HCT116 (cell line): Measurements from ENCODE around the gene DMWD. TPM values are rescaled to one million over a fixed set of nuclear protein-coding genes. Genes with fewer than 3 reads are reported as not detected.

Source experiments
- ATAC-seq: fragments of 200-7000 bp; cut with Tn5 transposase; 2 replicates; pipeline ENCODE4 v1.9.1; 2020; ENCODE audit warnings: mild to moderate bottlenecking, moderate library complexity
- BruUV-seq: library from RNA; stranded (reverse); fragments of 400-500 nt; replicated peaks from 2 replicates; lab custom pipeline; 2021; lab: Mats Ljungman, UMichigan
- CTCF ChIA-PET: fragments of 300-600 bp; sonication (Branson Sonifier 250); formaldehyde crosslinking; loops from one replicate; lab custom pipeline; 2021; ENCODE audit warnings: antibody characterized with exemption; lab: Charles Lee
- POLR2A ChIA-PET: fragments of 300-600, 350-600 bp; sonication (Branson Sonifier 250); formaldehyde crosslinking; loops from one replicate; lab custom pipeline; 2021; ENCODE audit warnings: antibody characterized with exemption; lab: Charles Lee
- RAD21 ChIA-PET, 2 experiments: fragments of 300-600 bp; sonication (Branson Sonifier 250); formaldehyde crosslinking; loops; one replicate each; lab custom pipeline; 2023; ENCODE audit warnings: low total read pairs in 2 of 2; ENCODE audit not compliant: uncharacterized antibody in 2 of 2, unreplicated experiment in 2 of 2, low non-redundant PET in 1 of 2; lab: Charles Lee
- DNase-seq: peaks from one replicate; pipeline ENCODE4 v3.0.0-alpha.2; 2010; ENCODE audit warnings: low read depth, low spot score
- H2AFZ ChIP-seq: fragments of 200-600 bp; shearing (Covaris generic), sonication (generic); 2 replicates; pipeline ENCODE4 v1.6.1; 2017; ENCODE audit warnings: low read depth, mixed run types, mixed read lengths, antibody characterized with exemption, low read length; ENCODE audit not compliant: poor library complexity, severe bottlenecking
- H3K27ac ChIP-seq: 2 replicates; pipeline ENCODE4 v1.5.1; 2012; ENCODE audit warnings: low read depth, low read length
- H3K27me3 ChIP-seq: fragments of 200-600 bp; sonication (generic); 2 replicates; pipeline ENCODE4 v1.6.1; 2016; ENCODE audit warnings: mixed run types, low read length, mixed read lengths; ENCODE audit not compliant: insufficient read depth
- H3K36me3 ChIP-seq, 2 experiments: fragments of 200-500 bp in 1 of 2; fragments of 200-600 bp in 1 of 2; sonication (Bioruptor generic) in 1 of 2; sonication (generic) in 1 of 2; 2 replicates each; pipeline versions ENCODE4 v1.5.1 to v1.6.1; 2014 to 2016; ENCODE audit warnings: low read length in 2 of 2, inconsistent platforms in 1 of 2, mixed read lengths in 1 of 2, mixed run types in 1 of 2; ENCODE audit not compliant: insufficient read depth in 2 of 2, control insufficient read depth in 1 of 2
- H3K4me1 ChIP-seq, 2 experiments: fragments of 200-600 bp in 1 of 2; sonication (generic) in 1 of 2; 2 replicates each; pipeline versions ENCODE4 v1.5.1 to v1.6.1; 2012 to 2017; ENCODE audit warnings: low read length in 2 of 2, inconsistent platforms in 1 of 2, mild to moderate bottlenecking in 1 of 2, mixed read lengths in 1 of 2, mixed run types in 1 of 2, moderate library complexity in 1 of 2; ENCODE audit not compliant: insufficient read depth in 2 of 2, control insufficient read depth in 1 of 2
- H3K4me2 ChIP-seq: fragments of 200-600 bp; sonication (generic); 2 replicates; pipeline ENCODE4 v1.6.1; 2017; ENCODE audit warnings: mixed run types, low read length, mixed read lengths
- H3K4me3 ChIP-seq, 2 experiments: fragments of 200-600 bp in 1 of 2; sonication (generic) in 1 of 2; replicated peaks in 1 of 2; 2 replicates each; pipeline ENCODE4 v1.5.1; 2011 to 2016; ENCODE audit warnings: low read length in 2 of 2, control low read depth in 1 of 2, low read depth in 1 of 2, mild to moderate bottlenecking in 1 of 2, mixed read lengths in 1 of 2, mixed run types in 1 of 2
- H3K79me2 ChIP-seq: fragments of 200-600 bp; sonication (generic); 2 replicates; pipeline ENCODE4 v1.6.1; 2017; ENCODE audit warnings: mild to moderate bottlenecking, mixed run types, low read length, moderate library complexity, mixed read lengths; ENCODE audit not compliant: insufficient read depth
- H3K9ac ChIP-seq: fragments of 200-600 bp; sonication (generic); 2 replicates; pipeline ENCODE4 v1.6.1; 2016; ENCODE audit warnings: low read length, mixed read lengths
- H3K9me2 ChIP-seq: fragments of 200-600 bp; sonication (generic), shearing (Covaris generic); 2 replicates; pipeline ENCODE4 v1.6.1; 2017; ENCODE audit warnings: mixed run types, mild to moderate bottlenecking, moderate library complexity; ENCODE audit not compliant: insufficient read depth
- H3K9me3 ChIP-seq, 2 experiments: fragments of 200-500 bp in 1 of 2; fragments of 200-600 bp in 1 of 2; sonication (Bioruptor generic) in 1 of 2; sonication (generic) in 1 of 2; 2 replicates each; pipeline ENCODE4 v1.6.1; 2014 to 2017; ENCODE audit warnings: low read length in 2 of 2, mixed read lengths in 2 of 2, inconsistent platforms in 1 of 2, low read depth in 1 of 2, mild to moderate bottlenecking in 1 of 2, mixed run types in 1 of 2, moderate library complexity in 1 of 2; ENCODE audit not compliant: control insufficient read depth in 1 of 2, insufficient read depth in 1 of 2
- H4K20me1 ChIP-seq: fragments of 200-600 bp; sonication (generic), shearing (Covaris generic); 2 replicates; pipeline ENCODE4 v1.6.1; 2017; ENCODE audit warnings: mixed run types, mild to moderate bottlenecking, moderate library complexity; ENCODE audit not compliant: insufficient read depth
- CBX3 ChIP-seq: IDR thresholded peaks from 2 replicates; pipeline ENCODE4 v1.6.1; 2012; ENCODE audit warnings: low read depth
- CEBPB ChIP-seq: IDR thresholded peaks from 2 replicates; pipeline ENCODE4 v1.6.1; 2012; ENCODE audit warnings: low read depth
- FOSL1 ChIP-seq: IDR thresholded peaks from 2 replicates; pipeline ENCODE4 v1.6.1; 2012; ENCODE audit warnings: low read depth
- POLR2A ChIP-seq: IDR thresholded peaks from 2 replicates; pipeline ENCODE4 v1.7.0; 2011; ENCODE audit warnings: borderline replicate concordance; ENCODE audit not compliant: insufficient read depth, insufficient read length; ENCODE audit errors: extremely low read depth
- POLR2AphosphoS5 ChIP-seq: IDR thresholded peaks from 2 replicates; pipeline ENCODE4 v1.6.1; 2011; ENCODE audit warnings: mild to moderate bottlenecking, low read depth, low read length, moderate library complexity
- SIN3A ChIP-seq: IDR thresholded peaks from 2 replicates; pipeline ENCODE4 v1.6.1; 2012; ENCODE audit warnings: low read depth
- ZFX ChIP-seq: fragments of 450-650 bp; IDR thresholded peaks from 2 replicates; pipeline ENCODE4 v1.6.1; 2017
- ZNF274 ChIP-seq: fragments of 200-500 bp; sonication (Bioruptor generic); IDR thresholded peaks from 2 replicates; pipeline ENCODE4 v1.6.1; 2014; ENCODE audit warnings: mild to moderate bottlenecking, low read depth, low read length, inconsistent platforms
- intact Hi-C: fragments of 100-400 bp; cut with micrococcal nuclease; formaldehyde crosslinking; loops from 2 replicates; pipeline ENCODE4 v1.10.0; 2022
- total RNA-seq: library from RNA; stranded (reverse); gene quantifications from one replicate; pipeline ENCODE4 v1.2.1, GENCODE V29; 2021; ENCODE audit not compliant: unreplicated experiment
- TF ChIP-seq, protein P1 (sequence below): IDR thresholded peaks from 2 replicates; pipeline ENCODE4 v1.6.1; 2011; ENCODE audit warnings: mild to moderate bottlenecking, low read length, moderate library complexity; ENCODE audit not compliant: insufficient replicate concordance; ENCODE audit errors: extremely low read depth
- TF ChIP-seq, protein P2 (sequence below): IDR thresholded peaks from 2 replicates; pipeline ENCODE4 v1.6.1; 2012
- TF ChIP-seq, protein P3 (sequence below), 3 experiments: fragments of 200-600 bp in 1 of 3; sonication (generic) in 1 of 3; IDR thresholded peaks in 2 of 3; conservative IDR thresholded peaks in 1 of 3; 2 replicates each; pipeline ENCODE4 v1.5.1; 2012 to 2017; ENCODE audit warnings: low read depth in 2 of 3, low read length in 2 of 3, antibody characterized with exemption in 1 of 3, borderline replicate concordance in 1 of 3, control low read depth in 1 of 3, mild to moderate bottlenecking in 1 of 3, mixed read lengths in 1 of 3, mixed run types in 1 of 3, moderate library complexity in 1 of 3; ENCODE audit not compliant: insufficient read depth in 1 of 3
- TF ChIP-seq, protein P4 (sequence below): IDR thresholded peaks from 2 replicates; pipeline ENCODE4 v1.6.1; 2012

Gene DMWD
- total RNA-seq, 1 experiment from 2014 or later, result 56.8 TPM

DNA sequence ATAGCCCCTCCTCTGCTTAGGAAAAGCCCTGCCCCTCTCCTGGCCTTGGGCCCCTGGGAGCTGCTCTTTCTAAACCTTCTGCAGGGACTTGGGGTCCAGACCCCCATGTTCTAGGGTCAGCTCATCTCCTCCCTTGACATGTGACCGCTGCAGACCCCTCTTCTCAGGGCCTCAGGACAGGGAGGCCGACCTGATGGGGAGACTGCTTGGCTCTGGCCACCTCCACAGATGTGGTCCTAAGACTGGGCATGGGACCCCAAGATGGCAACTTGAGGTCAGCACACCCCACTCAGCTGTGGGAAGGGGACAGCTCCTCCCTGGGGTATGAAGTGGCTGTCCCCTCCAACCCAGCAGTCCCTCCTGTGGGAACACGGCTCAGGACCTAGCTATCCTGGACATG is 19.7 kb downstream of the DMWD start:
- no peaks in the 10 kb centered on the region for H3K27me3 ChIP-seq
- intact Hi-C loops, result loop anchor here (10.0 kb wide), 1 partner anchor 678 kb away; the partner anchor contains the start of gene PPP1R37
- no peak overlapping the region for H3K27ac ChIP-seq
- BruUV-seq, result no TSS peak
- no peaks in the 10 kb centered on the region for H3K9me3 ChIP-seq
- no peak for TF ChIP-seq POLR2A
- no peak for TF ChIP-seq CBX3
- no peak for TF ChIP-seq ZFX
- no peak for TF ChIP-seq FOSL1
- TF ChIP-seq, protein P1, sequence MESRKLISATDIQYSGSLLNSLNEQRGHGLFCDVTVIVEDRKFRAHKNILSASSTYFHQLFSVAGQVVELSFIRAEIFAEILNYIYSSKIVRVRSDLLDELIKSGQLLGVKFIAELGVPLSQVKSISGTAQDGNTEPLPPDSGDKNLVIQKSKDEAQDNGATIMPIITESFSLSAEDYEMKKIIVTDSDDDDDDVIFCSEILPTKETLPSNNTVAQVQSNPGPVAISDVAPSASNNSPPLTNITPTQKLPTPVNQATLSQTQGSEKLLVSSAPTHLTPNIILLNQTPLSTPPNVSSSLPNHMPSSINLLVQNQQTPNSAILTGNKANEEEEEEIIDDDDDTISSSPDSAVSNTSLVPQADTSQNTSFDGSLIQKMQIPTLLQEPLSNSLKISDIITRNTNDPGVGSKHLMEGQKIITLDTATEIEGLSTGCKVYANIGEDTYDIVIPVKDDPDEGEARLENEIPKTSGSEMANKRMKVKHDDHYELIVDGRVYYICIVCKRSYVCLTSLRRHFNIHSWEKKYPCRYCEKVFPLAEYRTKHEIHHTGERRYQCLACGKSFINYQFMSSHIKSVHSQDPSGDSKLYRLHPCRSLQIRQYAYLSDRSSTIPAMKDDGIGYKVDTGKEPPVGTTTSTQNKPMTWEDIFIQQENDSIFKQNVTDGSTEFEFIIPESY, result no peak
- no peak for TF ChIP-seq ZNF274
- DNase-seq (no peak), ATAC-seq (no peak)
- H3K4me1 ChIP-seq, result peaks cover 7 to 26% of the 10 kb centered on the region in 2 experiments
- H3K4me3 ChIP-seq, result no peak overlapping the region
- H3K9ac ChIP-seq, result no peak overlapping the region
- no peak overlapping the region for H2AFZ ChIP-seq
- H3K79me2 ChIP-seq, result no peaks in the 10 kb centered on the region
- POLR2A ChIA-PET, result no interaction called here
- no peak overlapping the region for H3K4me2 ChIP-seq
- no peaks in the 10 kb centered on the region for H3K9me2 ChIP-seq
- CTCF ChIA-PET, result no interaction called here
- RAD21 ChIA-PET, result interaction anchor here in 1 of 2 experiments (0.6 kb wide), 1 partner anchor 306 kb away, joined by 3 read pairs; no protein-coding TSS in a partner anchor
- H4K20me1 ChIP-seq, result no peaks in the 10 kb centered on the region
- H3K36me3 ChIP-seq, result peaks cover 0 to 10% of the 10 kb centered on the region in 2 experiments; a peak in 3 of 4 replicates

DNA sequence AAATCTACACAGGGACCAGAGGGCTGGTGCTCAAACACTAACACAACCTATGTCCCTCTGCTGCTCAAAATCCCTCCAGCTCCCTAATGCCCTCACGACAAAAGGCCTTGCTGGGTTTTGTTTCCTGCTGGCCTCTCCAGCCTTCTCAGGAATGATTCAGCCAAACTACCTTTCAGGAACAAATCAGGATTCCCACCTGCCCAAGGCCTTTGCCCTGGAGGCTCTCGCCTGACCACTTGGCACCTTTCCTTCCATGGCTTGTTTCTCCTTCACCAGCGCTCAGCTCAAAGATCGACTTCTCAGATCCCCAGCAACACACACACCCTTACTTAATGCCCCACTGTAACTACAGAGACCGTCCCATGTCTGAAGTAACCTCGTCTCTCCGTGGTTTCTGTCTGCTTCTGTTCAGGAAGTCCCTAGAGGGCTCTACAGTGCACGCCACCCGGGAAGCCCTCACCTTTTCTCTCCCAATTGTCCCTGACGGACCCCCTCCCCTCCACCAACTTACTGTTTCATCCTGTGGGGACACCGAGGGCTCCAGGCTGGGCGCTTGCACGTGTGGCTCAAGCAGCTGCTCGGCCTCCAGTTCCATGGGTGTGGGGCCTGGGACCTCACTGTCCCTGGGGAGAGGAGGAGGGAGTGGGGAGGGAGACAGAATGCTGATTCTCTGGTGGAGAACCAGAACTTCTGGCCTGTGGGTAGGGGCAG is 20.4 kb downstream of the DMWD start:
- no peak overlapping the region for H2AFZ ChIP-seq
- H3K4me3 ChIP-seq, result no peak overlapping the region
- no peaks in the 10 kb centered on the region for H3K79me2 ChIP-seq
- ChIA-PET RAD21 (no interaction called here), CTCF (no interaction called here), POLR2A (no interaction called here)
- no peak overlapping the region for H3K9ac ChIP-seq
- no peaks in the 10 kb centered on the region for H4K20me1 ChIP-seq
- H3K9me2 ChIP-seq, result no peaks in the 10 kb centered on the region
- ATAC-seq (no peak), DNase-seq (no peak)
- H3K4me1 ChIP-seq, result peaks cover 7 to 32% of the 10 kb centered on the region in 2 experiments
- H3K36me3 ChIP-seq, result peaks cover 0 to 4% of the 10 kb centered on the region in 2 experiments; a peak in 3 of 4 replicates
- no TSS peak for BruUV-seq
- no peaks in the 10 kb centered on the region for H3K9me3 ChIP-seq
- H3K27me3 ChIP-seq, result no peaks in the 10 kb centered on the region
- intact Hi-C loops, result loop anchor here (10.0 kb wide), 1 partner anchor 677 kb away; the partner anchor contains the start of gene PPP1R37
- peak overlapping the region; percentile 94 for H3K27ac ChIP-seq
- no peak overlapping the region for H3K4me2 ChIP-seq
- TF ChIP-seq FOSL1 (no peak), ZNF274 (no peak), POLR2AphosphoS5 (no peak), POLR2A (no peak), SIN3A (no peak), CEBPB (no peak)
- TF ChIP-seq, protein P2, sequence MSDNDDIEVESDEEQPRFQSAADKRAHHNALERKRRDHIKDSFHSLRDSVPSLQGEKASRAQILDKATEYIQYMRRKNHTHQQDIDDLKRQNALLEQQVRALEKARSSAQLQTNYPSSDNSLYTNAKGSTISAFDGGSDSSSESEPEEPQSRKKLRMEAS, result no peak
- TF ChIP-seq, protein P3, sequence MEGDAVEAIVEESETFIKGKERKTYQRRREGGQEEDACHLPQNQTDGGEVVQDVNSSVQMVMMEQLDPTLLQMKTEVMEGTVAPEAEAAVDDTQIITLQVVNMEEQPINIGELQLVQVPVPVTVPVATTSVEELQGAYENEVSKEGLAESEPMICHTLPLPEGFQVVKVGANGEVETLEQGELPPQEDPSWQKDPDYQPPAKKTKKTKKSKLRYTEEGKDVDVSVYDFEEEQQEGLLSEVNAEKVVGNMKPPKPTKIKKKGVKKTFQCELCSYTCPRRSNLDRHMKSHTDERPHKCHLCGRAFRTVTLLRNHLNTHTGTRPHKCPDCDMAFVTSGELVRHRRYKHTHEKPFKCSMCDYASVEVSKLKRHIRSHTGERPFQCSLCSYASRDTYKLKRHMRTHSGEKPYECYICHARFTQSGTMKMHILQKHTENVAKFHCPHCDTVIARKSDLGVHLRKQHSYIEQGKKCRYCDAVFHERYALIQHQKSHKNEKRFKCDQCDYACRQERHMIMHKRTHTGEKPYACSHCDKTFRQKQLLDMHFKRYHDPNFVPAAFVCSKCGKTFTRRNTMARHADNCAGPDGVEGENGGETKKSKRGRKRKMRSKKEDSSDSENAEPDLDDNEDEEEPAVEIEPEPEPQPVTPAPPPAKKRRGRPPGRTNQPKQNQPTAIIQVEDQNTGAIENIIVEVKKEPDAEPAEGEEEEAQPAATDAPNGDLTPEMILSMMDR (IDR thresholded peaks at IDR 0.05 in 2 of 3, conservative IDR thresholded peaks at IDR 0.05 in 1 of 3; ENCODE audit: borderline replicate concordance in 1 of 3, insufficient read depth in 1 of 3, low read depth in 2 of 3, low read length in 2 of 3), result no peak
- TF ChIP-seq, protein P4, sequence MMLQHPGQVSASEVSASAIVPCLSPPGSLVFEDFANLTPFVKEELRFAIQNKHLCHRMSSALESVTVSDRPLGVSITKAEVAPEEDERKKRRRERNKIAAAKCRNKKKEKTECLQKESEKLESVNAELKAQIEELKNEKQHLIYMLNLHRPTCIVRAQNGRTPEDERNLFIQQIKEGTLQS, result no peak
- TF ChIP-seq, protein P1, result no peak
